Measurements from ENCODE around the gene S100A13. TPM values are rescaled to one million over a fixed set of nuclear protein-coding genes. Genes with fewer than 3 reads are reported as not detected.

S100A13 gene
- total RNA-seq, 1 experiment from 2014 or later: 55.0 TPM

DNA sequence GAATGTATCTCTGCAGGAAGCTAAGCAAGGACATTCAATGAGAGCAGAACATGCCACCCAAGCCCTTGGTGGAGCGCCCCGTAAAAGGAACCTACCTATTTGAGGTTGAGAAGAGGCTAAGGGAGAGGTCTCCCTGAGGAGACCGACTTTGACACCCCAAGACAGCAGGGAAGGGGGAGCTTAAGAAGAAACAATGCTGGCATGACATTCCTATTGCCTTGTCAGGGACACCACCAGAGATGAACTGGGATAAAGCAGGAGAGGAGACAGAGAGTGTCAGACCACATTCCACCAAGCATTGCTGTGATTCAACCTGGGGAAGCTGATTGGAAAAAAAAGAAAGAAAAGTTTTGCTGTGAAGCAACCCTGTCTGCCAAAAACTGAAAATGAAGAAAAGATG, 48.4 kb downstream of the S100A13 start:
- Mint-ChIP-seq H3K36me3 (ENCODE audit: insufficient read depth in 1 of 3, low read depth in 3 of 3) (peaks cover 0 to 6% (median 0%) of the 10 kb centered on the region in 3 experiments; a peak in 2 of 7 replicates), H3K27ac (no peak overlapping the region), H3K4me3 (no peak overlapping the region), H3K9me3 (peaks cover 10 to 11% of the 10 kb centered on the region in 2 experiments; a peak in 4 of 5 replicates), H3K4me1 (peaks cover 18 to 25% of the 10 kb centered on the region in 2 experiments), H3K27me3 (ENCODE audit: low read depth) (no peaks in the 10 kb centered on the region)
- TF ChIP-seq, protein P1, sequence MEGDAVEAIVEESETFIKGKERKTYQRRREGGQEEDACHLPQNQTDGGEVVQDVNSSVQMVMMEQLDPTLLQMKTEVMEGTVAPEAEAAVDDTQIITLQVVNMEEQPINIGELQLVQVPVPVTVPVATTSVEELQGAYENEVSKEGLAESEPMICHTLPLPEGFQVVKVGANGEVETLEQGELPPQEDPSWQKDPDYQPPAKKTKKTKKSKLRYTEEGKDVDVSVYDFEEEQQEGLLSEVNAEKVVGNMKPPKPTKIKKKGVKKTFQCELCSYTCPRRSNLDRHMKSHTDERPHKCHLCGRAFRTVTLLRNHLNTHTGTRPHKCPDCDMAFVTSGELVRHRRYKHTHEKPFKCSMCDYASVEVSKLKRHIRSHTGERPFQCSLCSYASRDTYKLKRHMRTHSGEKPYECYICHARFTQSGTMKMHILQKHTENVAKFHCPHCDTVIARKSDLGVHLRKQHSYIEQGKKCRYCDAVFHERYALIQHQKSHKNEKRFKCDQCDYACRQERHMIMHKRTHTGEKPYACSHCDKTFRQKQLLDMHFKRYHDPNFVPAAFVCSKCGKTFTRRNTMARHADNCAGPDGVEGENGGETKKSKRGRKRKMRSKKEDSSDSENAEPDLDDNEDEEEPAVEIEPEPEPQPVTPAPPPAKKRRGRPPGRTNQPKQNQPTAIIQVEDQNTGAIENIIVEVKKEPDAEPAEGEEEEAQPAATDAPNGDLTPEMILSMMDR (conservative IDR thresholded peaks at IDR 0.05): no peak
- H3K23me2 ChIP-seq (ENCODE audit: insufficient read length, low read depth, low read length, poor library complexity, severe bottlenecking): no peaks in the 10 kb centered on the region
- H2BK5ac ChIP-seq (ENCODE audit: insufficient read length, low read length): no peak overlapping the region
- no peaks in the 10 kb centered on the region for H3K9me3 ChIP-seq (ENCODE audit: control insufficient read depth, low read depth, low read length)
- no peak overlapping the region for H3K9ac ChIP-seq (ENCODE audit: extremely low read depth, insufficient read length, low read length)
- no peaks in the 10 kb centered on the region for H3K79me1 ChIP-seq (ENCODE audit: insufficient read depth, low read depth, low read length, poor library complexity, severe bottlenecking)
- WGBS (ENCODE audit: extremely low coverage, insufficient read length, low lambda C conversion rate): no CpG with 5 or more reads among the region's 3 CpGs
- no peak overlapping the region for H3K4ac ChIP-seq (ENCODE audit: low read depth, low read length)
- no peak overlapping the region for H4K8ac ChIP-seq (replicated peaks; ENCODE audit: insufficient read length, low read depth, low read length)
- no peaks in the 10 kb centered on the region for H3K79me2 ChIP-seq (ENCODE audit: insufficient read depth, low read length)
- H4K20me1 ChIP-seq (ENCODE audit: control insufficient read depth, insufficient read depth, insufficient read length): no peaks in the 10 kb centered on the region
- no peaks in the 10 kb centered on the region for H3K4me1 ChIP-seq (ENCODE audit: insufficient read depth, low read length)
- H3K4me2 ChIP-seq (ENCODE audit: insufficient read depth, insufficient read length, low read length): no peak overlapping the region
- H3K56ac ChIP-seq (ENCODE audit: insufficient read length, low read depth, low read length): no peak overlapping the region
- no peak overlapping the region for H2BK15ac ChIP-seq (ENCODE audit: low read depth, low read length)
- H3K27ac ChIP-seq (ENCODE audit: insufficient read length, low read depth, low read length): no peak overlapping the region
- no peak for DNase-seq
- H2BK120ac ChIP-seq (ENCODE audit: low read depth, low read length, poor library complexity, severe bottlenecking): no peak overlapping the region
- no peak overlapping the region for H4K5ac ChIP-seq (ENCODE audit: insufficient read length, low read depth, low read length)
- no peak overlapping the region for H3T11ph ChIP-seq (ENCODE audit: low read length)
- H2BK12ac ChIP-seq (ENCODE audit: insufficient read length, low read depth, low read length): no peak overlapping the region
- H3K27me3 ChIP-seq (ENCODE audit: insufficient read depth, low read length): no peaks in the 10 kb centered on the region
- no peak overlapping the region for H3K18ac ChIP-seq (ENCODE audit: insufficient read length, low read depth, low read length)
- H3K14ac ChIP-seq (ENCODE audit: insufficient read depth, low read length): no peak overlapping the region
- no peak overlapping the region for H2AK5ac ChIP-seq (ENCODE audit: insufficient read length, low read length)
- no peak overlapping the region for H2AFZ ChIP-seq (ENCODE audit: low read length)
- no peak overlapping the region for H3K23ac ChIP-seq (ENCODE audit: insufficient read length, low read depth, low read length)
- H2BK20ac ChIP-seq (ENCODE audit: low read depth, low read length, poor library complexity, severe bottlenecking): no peak overlapping the region
- H4K91ac ChIP-seq (ENCODE audit: insufficient read length, low read depth, low read length): no peak overlapping the region

All from H9 (cell line).